ENCODE data around the gene XYLT1.

DNA sequence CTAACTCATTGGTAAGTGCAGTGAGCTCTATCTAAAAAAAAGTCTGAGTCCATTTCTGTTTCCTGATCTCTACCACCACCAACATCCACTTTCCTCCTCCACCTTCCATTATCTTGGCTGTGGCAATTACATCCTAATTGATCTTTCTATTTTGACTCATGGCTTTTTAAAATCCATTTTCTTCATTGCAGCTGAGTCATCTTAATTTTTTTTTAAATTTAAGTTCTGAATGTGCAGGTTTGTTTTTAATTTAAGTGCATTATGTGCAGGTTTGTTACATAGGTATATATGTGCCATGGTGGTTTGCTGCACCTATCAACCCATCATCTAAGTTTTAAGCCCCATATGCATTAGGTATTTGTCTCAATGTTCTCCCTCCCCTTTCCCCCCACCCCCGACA, 390.7 kb downstream of the XYLT1 start:
- TF ChIP-seq CTCF (IDR thresholded peaks at IDR 0.05; ENCODE audit: control extremely low read depth in 1 of 3, insufficient read depth in 1 of 3, low read depth in 1 of 3, low read length in 3 of 3) (no peak), CEBPB (IDR thresholded peaks at IDR 0.05; ENCODE audit: low read depth, low read length) (no peak), RNF2 (IDR thresholded peaks at IDR 0.05; ENCODE audit: borderline replicate concordance, low read depth, low read length, missing control alignments, poor library complexity, severe bottlenecking) (no peak), EZH2 (IDR thresholded peaks at IDR 0.05; ENCODE audit: low read depth, low read length, severe bottlenecking) (no peak), KDM1A (IDR thresholded peaks at IDR 0.05; ENCODE audit: borderline replicate concordance, low read length) (no peak), POLR2A (IDR thresholded peaks at IDR 0.05; ENCODE audit: control extremely low read depth in 1 of 2, low read depth in 2 of 2, low read length in 2 of 2) (no peak), RAD21 (IDR thresholded peaks at IDR 0.05 in 1 of 2, conservative IDR thresholded peaks at IDR 0.05 in 1 of 2; ENCODE audit: low read depth in 2 of 2, low read length in 2 of 2) (no peak)
- TF ChIP-seq, protein P1, sequence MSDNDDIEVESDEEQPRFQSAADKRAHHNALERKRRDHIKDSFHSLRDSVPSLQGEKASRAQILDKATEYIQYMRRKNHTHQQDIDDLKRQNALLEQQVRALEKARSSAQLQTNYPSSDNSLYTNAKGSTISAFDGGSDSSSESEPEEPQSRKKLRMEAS (IDR thresholded peaks at IDR 0.05), result no peak

Data from H1 (cell line).